Ovary (tissue), 9 donors: Measurements from ENCODE around the gene TENT4B. TPM values are rescaled to one million over a fixed set of nuclear protein-coding genes. Genes with fewer than 3 reads are reported as not detected.

ENCODE experiments used
- DNase-seq, 5 donors: peaks; one replicate each; pipeline ENCODE4 v3.0.0-alpha.2; 2019 to 2020
- H3K27ac ChIP-seq, 2 donors: fragments of 200-600 bp; one replicate each; pipeline versions ENCODE4 v1.5.1 to v1.8.0; 2019 to 2022
- H3K27me3 ChIP-seq: fragments of 200-600 bp; one replicate; pipeline ENCODE4 v1.8.0; 2022
- H3K36me3 ChIP-seq: fragments of 200-600 bp; sonication (generic); one replicate; pipeline ENCODE4 v1.5.1; 2019
- H3K4me1 ChIP-seq: one replicate; pipeline ENCODE4 v1.8.1; 2013; ENCODE audit warnings: mild to moderate bottlenecking, moderate library complexity; ENCODE audit not compliant: insufficient read depth
- H3K4me3 ChIP-seq: fragments of 200-600 bp; sonication (generic); one replicate; pipeline ENCODE4 v1.5.1; 2017
- H3K9me3 ChIP-seq, 2 donors: fragments of 200-600 bp in 1 of 2; sonication (generic) in 1 of 2; one replicate each; pipeline versions ENCODE4 v1.5.1 to v1.8.1; 2013 to 2019; ENCODE audit warnings: mild to moderate bottlenecking in 1 of 2, moderate library complexity in 1 of 2
- CTCF ChIP-seq, 3 donors: fragments of 450-650 bp in 2 of 3; fragments of 200-600 bp in 1 of 3; IDR thresholded peaks; one replicate each; pipeline versions ENCODE4 v1.5.1 to v1.8.0; 2016 to 2022; ENCODE audit warnings: antibody characterized with exemption in 3 of 3, mild to moderate bottlenecking in 1 of 3
- EP300 ChIP-seq: sonication (generic); formaldehyde crosslinking; IDR thresholded peaks from one replicate; pipeline ENCODE4 v1.6.1; 2017; ENCODE audit warnings: antibody characterized with exemption
- POLR2A ChIP-seq: fragments of 450-650 bp; IDR thresholded peaks from one replicate; pipeline ENCODE4 v1.6.1; 2017; ENCODE audit warnings: antibody characterized with exemption, mild to moderate bottlenecking, moderate library complexity
- WGBS, 3 donors: extraction: QIAGEN DNeasy Blood & Tissue Kit in 1 of 3; methylation state at CpG; one replicate each; pipeline versions ENCODE4 v1.1.5 to v1.1.7; 2013 to 2017; 5-methylcytosine and 5-hydroxymethylcytosine counted together
- intact Hi-C, 4 donors: fragments of 100-400 bp; cut with DNase I; formaldehyde crosslinking; loops; one replicate each; pipeline versions ENCODE4 v1.11.0 to v1.15.1; 2022 to 2023
- polyA plus RNA-seq, 2 donors: library from polyadenylated mRNA; stranded (reverse); fragments of 200-250 nt in 1 of 2; fragments of 350-450 nt in 1 of 2; fragmentation: Illumina TruSeq in 1 of 2; extraction: RNeasy Lipid Tissue Mini Kit (QIAGEN cat#74804) in 1 of 2; gene quantifications; one replicate each; pipeline ENCODE4 v1.2.3, GENCODE V29; 2013 to 2014
- total RNA-seq, 7 donors: library from RNA; depleted of rRNA in 2 of 7; stranded (reverse); fragments of >200 nt in 2 of 7; fragmentation: NEBNext Ultra II Directional in 3 of 7; extraction: Animal tissue kit (Norgen Biotek cat#: 25700) in 3 of 7; gene quantifications; one replicate each; pipeline versions ENCODE4 v1.1.0 to v1.2.4, GENCODE V29; 2016 to 2023
- donor health status: DM: no; HTN: no; CAD: no; lungs with moderate emphysema.
- donor health status: DM: no; HTN: no; CAD: no.
- donor health status: Bipolar disorder and iron deficiency.
- donor health status: DM: yes; HTN: yes; CAD: no.
- donor health status: DM: no; HTN: no; CAD: no.
- donor health status: DM: yes; HTN: yes; CAD: no.

The TENT4B gene
- total and polyA plus RNA-seq, 9 donors, result 5.3 to 17.7 (median 12.3) TPM

DNA sequence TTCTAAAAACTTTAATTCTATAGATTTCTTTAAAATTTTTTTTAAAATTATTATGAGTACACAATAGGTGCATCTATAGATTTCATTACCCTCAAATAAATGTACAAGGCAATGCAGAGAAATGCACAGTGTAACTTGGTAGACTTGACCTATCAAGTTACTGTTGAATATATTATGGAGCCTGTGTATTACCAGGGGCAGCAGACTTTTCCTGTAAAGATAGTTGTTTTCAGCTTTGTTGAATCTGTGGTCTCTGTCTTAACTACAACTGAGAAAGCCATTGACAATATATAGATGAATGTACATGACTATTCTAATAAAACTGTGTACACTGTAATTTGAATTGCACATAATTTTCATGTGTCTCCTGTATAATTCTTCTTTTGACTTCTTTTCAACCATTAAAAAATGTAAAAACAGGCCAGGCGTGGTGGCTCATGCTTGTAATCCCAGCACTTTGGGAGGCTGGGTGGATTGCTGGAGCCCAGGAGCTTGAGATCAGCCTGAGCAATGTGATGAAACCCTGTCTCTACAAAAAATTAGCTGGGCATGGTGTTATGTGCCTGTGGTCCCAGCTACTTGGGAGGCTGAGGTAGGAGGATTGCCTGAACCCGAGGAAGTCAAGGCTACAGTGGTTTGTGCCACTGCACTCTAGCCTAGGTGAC, 39.4 kb downstream of the TENT4B start:
- no peaks in the 10 kb centered on the region for H3K27me3 ChIP-seq
- peaks cover 4% of the 10 kb centered on the region for H3K4me1 ChIP-seq
- intact Hi-C loops, result no loop called here
- DNase-seq, result no peak
- 89 to 97% (median 96%) methylated on average over 2 of the region's 2 CpGs for WGBS, 3 donors
- H3K36me3 ChIP-seq, result no peaks in the 10 kb centered on the region
- no peak overlapping the region for H3K27ac ChIP-seq
- TF ChIP-seq EP300, result no peak
- no peak for TF ChIP-seq CTCF (IDR thresholded peaks at IDR 0.05)
- TF ChIP-seq POLR2A, result no peak
- H3K4me3 ChIP-seq, result no peak overlapping the region
- H3K9me3 ChIP-seq, result no peaks in the 10 kb centered on the region

GRCh38 chr16:50193594-50193993, 40.5 kb downstream of the TENT4B start:
- H3K4me3 ChIP-seq, result no peak overlapping the region
- no peaks in the 10 kb centered on the region for H3K27me3 ChIP-seq
- 79 to 87% (median 86%) methylated on average over 5 of the region's 5 CpGs for WGBS, 3 donors
- peaks cover 3% of the 10 kb centered on the region for H3K4me1 ChIP-seq
- intact Hi-C loops, result no loop called here
- no peaks in the 10 kb centered on the region for H3K9me3 ChIP-seq
- TF ChIP-seq EP300 (no peak), CTCF (IDR thresholded peaks at IDR 0.05) (no peak), POLR2A (no peak)
- no peak for DNase-seq
- no peak overlapping the region for H3K27ac ChIP-seq
- no peaks in the 10 kb centered on the region for H3K36me3 ChIP-seq

GRCh38 chr16:50195276-50195675, 42.2 kb downstream of the TENT4B start:
- peaks cover 1% of the 10 kb centered on the region for H3K4me1 ChIP-seq
- H3K36me3 ChIP-seq, result no peaks in the 10 kb centered on the region
- no peak overlapping the region for H3K27ac ChIP-seq
- DNase-seq, result no peak
- H3K4me3 ChIP-seq, result no peak overlapping the region
- TF ChIP-seq EP300 (no peak), POLR2A (no peak), CTCF (IDR thresholded peaks at IDR 0.05) (no peak)
- no peaks in the 10 kb centered on the region for H3K9me3 ChIP-seq
- 5 to 20% (median 7%) methylated on average over 2 of the region's 2 CpGs for WGBS, 3 donors
- no peaks in the 10 kb centered on the region for H3K27me3 ChIP-seq
- intact Hi-C loops, result no loop called here

GRCh38 chr16:50195756-50196155, 42.6 kb downstream of the TENT4B start:
- Histone ChIP-seq H3K27ac (no peak overlapping the region), H3K27me3 (no peaks in the 10 kb centered on the region), H3K4me3 (no peak overlapping the region), H3K4me1 (peaks cover 1% of the 10 kb centered on the region), H3K36me3 (no peaks in the 10 kb centered on the region), H3K9me3 (no peaks in the 10 kb centered on the region)
- intact Hi-C loops, result no loop called here
- no peak for DNase-seq
- 33 to 62% (median 51%) methylated on average over 1 of the region's 1 CpG for WGBS, 3 donors
- TF ChIP-seq CTCF (IDR thresholded peaks at IDR 0.05), result no peak
- TF ChIP-seq EP300, result no peak
